ENCODE measurements around the gene TNFSF12.

The TNFSF12 gene

DNA sequence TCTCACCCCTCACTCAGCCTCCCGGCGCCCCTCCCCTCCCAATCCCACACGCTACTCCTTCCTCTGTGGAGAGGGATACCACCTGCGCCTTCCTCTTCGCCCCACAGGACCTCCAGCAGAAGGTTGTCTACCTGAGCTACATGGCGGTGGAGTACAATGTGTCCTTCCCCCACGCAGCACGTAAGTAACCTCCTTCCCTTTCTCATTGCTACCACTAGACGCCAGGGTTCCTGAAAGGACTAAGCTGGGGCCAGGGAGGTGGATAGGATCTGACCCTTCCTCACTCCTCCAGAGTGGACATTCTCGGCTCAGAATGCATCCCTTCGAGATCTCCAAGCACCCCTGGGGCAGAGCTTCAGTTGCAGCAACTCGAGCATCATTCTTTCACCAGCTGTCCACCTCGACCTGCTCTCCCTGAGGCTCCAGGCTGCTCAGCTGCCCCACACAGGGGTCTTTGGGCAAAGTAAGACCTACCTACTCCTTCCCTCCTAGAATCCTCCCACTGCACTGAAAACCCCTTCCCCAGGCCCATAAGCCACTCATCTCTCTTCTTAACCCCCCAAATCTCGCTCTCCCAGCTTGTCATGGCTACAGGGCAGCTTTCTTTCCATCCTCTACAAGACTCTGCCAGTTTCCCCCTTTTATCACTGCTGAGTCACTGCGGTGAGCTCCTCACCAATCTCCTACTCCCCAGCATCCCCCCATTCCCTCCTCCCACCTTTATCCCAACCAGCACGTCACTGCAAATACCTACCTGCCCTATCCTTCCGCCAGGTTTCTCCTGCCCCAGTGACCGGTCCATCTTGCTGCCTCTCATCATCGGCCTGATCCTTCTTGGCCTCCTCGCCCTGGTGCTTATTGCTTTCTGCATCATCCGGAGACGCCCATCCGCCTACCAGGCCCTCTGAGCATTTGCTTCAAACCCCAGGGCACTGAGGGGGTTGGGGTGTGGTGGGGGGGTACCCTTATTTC, 32.0 kb downstream of the TNFSF12 start:
- DNase-seq (ENCODE audit: low read depth) = no peak
- TF ChIP-seq MYC (IDR thresholded peaks at IDR 0.05; ENCODE audit: low read depth, low read length) (no peak), POLR2A (IDR thresholded peaks at IDR 0.05; ENCODE audit: extremely low read depth, insufficient read length) (no peak)
- TF ChIP-seq, protein P1, sequence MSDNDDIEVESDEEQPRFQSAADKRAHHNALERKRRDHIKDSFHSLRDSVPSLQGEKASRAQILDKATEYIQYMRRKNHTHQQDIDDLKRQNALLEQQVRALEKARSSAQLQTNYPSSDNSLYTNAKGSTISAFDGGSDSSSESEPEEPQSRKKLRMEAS (IDR thresholded peaks at IDR 0.05; ENCODE audit: low read depth, low read length) = no peak
- TF ChIP-seq, protein P2, sequence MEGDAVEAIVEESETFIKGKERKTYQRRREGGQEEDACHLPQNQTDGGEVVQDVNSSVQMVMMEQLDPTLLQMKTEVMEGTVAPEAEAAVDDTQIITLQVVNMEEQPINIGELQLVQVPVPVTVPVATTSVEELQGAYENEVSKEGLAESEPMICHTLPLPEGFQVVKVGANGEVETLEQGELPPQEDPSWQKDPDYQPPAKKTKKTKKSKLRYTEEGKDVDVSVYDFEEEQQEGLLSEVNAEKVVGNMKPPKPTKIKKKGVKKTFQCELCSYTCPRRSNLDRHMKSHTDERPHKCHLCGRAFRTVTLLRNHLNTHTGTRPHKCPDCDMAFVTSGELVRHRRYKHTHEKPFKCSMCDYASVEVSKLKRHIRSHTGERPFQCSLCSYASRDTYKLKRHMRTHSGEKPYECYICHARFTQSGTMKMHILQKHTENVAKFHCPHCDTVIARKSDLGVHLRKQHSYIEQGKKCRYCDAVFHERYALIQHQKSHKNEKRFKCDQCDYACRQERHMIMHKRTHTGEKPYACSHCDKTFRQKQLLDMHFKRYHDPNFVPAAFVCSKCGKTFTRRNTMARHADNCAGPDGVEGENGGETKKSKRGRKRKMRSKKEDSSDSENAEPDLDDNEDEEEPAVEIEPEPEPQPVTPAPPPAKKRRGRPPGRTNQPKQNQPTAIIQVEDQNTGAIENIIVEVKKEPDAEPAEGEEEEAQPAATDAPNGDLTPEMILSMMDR (IDR thresholded peaks at IDR 0.05; ENCODE audit: low read depth, low read length) = no peak
- H3K4me3 ChIP-seq (ENCODE audit: low read depth, low read length) = no peak overlapping the region

DNA sequence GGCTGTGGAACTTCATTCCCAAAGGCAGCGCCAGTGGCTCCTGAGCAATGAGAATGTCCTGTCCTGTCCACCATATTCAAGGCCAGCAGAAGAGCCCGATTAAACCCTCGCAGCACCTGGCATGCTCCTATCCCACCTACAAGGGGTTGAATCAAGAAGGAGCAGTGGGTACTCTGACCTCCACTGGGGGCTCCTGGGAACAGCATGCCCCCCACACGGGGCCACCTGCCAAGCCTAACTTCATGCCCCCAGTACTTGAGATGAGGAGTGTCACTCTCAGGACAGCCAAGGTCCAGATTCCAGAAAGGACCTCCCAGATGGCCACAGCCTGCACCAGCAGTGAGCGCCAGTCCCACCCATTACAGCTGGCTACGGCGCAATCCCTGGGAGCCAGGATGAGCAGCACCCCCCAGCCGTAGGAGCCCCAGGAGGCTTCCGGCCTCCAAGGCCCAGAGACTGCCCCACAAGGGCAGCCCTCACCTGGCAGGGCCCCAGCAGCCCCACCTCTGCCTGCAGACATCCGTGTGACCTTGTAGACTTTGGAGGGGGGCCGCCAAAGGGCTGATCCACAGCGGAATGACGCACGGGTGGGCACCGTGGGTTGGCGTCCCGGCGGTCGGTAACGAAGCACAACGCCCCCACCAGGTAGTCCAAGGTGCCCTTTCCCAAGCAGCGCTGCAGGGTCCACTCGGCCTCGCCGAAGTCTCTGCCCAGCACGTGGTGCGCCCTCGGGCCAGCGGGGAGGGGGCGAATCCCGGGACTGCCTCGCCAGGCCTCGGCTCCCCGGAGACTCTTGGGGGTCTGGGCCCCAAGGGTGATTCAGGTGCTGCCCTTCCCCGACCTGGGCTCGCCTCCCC, 33.8 kb downstream of the TNFSF12 start:
- no peak for DNase-seq (ENCODE audit: low read depth)
- H3K4me3 ChIP-seq (ENCODE audit: low read depth, low read length) = no peak overlapping the region
- TF ChIP-seq MYC (IDR thresholded peaks at IDR 0.05; ENCODE audit: low read depth, low read length) (no peak), POLR2A (IDR thresholded peaks at IDR 0.05; ENCODE audit: extremely low read depth, insufficient read length) (no peak)
- TF ChIP-seq, protein P2 (IDR thresholded peaks at IDR 0.05; ENCODE audit: low read depth, low read length) = no peak
- TF ChIP-seq, protein P1 (IDR thresholded peaks at IDR 0.05; ENCODE audit: low read depth, low read length) = no peak

DNA sequence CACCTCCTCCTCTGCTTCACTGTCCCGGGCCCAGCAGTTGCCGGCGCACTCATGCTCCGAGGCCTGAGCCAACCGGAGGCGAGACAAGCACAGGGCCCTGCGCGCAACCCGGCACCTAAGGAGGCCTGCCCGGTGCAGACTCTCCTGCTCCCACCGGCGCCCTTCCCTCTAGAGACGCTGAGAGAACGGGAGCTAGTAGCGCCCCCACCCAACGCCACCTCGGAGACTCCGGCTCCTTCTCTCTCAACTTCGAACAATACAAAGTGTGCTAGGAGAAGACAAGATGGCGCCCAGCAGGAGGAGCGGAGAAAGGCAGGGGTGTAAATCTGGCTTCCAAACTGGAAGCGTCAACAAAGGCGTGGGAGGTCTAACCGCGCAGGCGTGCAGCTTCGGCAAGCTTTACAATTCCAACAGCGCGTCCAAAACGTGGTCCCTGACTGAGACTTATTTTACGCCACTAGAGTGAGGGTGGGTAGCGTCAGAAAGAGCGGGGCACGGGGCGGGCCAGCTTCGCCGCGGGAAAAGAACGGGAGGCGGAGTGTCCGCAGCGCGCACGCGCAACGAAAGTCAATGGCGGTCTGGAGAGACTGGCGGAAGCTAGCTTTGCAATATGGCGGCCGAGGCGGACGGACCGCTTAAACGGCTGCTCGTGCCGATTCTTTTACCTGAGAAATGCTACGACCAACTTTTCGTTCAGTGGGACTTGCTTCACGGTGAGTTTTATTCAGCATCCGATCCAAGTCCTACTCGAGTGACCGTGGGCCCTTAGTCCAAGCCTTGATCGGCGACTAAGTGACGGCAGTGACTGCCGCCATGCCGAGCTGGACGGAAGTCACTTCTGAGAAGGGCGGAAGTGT, 34.6 kb downstream of the TNFSF12 start, which contains the start of gene MPDU1:
Gene MPDU1 (plus strand): TSS at position 600 of the 857 bp plus-strand sequence. CDS start 11 bp downstream, at position 611.
- TF ChIP-seq MYC (IDR thresholded peaks at IDR 0.05; ENCODE audit: low read depth, low read length) (peak; percentile 92), POLR2A (IDR thresholded peaks at IDR 0.05; ENCODE audit: extremely low read depth, insufficient read length) (peak; percentile 42)
- TF ChIP-seq, protein P1 (IDR thresholded peaks at IDR 0.05; ENCODE audit: low read depth, low read length) = peak; percentile 93
- TF ChIP-seq, protein P2 (IDR thresholded peaks at IDR 0.05; ENCODE audit: low read depth, low read length) = no peak
- DNase-seq (ENCODE audit: low read depth) = peak; percentile 95
- peak within 1 kb of the TSS; percentile 84 for H3K4me3 ChIP-seq (ENCODE audit: low read depth, low read length)

DNA sequence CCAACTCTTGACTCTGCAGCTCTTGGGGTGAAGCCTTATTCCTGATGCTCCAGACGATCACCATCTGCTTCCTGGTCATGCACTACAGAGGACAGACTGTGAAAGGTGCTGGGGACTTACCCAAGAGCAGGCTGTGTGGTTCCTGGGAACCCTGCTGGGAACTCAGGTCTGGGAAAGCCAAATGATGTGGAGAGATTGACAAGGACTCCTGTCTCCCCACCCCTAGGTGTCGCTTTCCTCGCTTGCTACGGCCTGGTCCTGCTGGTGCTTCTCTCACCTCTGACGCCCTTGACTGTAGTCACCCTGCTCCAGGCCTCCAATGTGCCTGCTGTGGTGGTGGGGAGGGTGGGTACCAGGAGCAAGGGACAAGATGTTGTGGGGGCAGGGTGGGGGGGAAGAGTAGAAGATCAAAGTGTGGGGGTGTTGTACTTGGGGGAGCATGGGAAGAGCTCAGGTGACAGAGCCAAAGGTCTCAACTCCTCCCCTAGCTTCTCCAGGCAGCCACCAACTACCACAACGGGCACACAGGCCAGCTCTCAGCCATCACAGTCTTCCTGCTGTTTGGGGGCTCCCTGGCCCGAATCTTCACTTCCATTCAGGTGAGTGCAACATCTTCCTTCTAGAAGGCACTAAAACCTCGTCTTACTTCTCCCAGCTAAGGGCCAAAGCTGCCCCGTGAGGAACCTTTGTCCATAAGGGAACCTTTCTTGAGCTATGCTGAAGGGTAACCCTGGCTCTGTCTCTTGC, 38.0 kb downstream of the TNFSF12 start:
- no peak overlapping the region for H3K4me3 ChIP-seq (ENCODE audit: low read depth, low read length)
- TF ChIP-seq, protein P2 (IDR thresholded peaks at IDR 0.05; ENCODE audit: low read depth, low read length) = peak; percentile 1
- TF ChIP-seq POLR2A (IDR thresholded peaks at IDR 0.05; ENCODE audit: extremely low read depth, insufficient read length) = no peak
- no peak for TF ChIP-seq MYC (IDR thresholded peaks at IDR 0.05; ENCODE audit: low read depth, low read length)
- TF ChIP-seq, protein P1 (IDR thresholded peaks at IDR 0.05; ENCODE audit: low read depth, low read length) = no peak
- no peak for DNase-seq (ENCODE audit: low read depth)

All from NB4 (cell line).